ENCODE results near the gene IFNAR1. TPM values are rescaled to one million over a fixed set of nuclear protein-coding genes. Genes with fewer than 3 reads are reported as not detected.

Gene IFNAR1
- total and polyA plus RNA-seq, 2 donors (not counting 3 experiments of a cell fraction or from before 2014, with no cell fraction given): 16.2 to 47.8 TPM

- no peak overlapping the region for H2AFZ ChIP-seq (ENCODE audit: low read depth, low read length)
- no peak for FAIRE-seq
- CTCF ChIA-PET: interaction anchor here (1.5 to 1.9 kb wide), 3 partner anchors 11 to 47 kb away, joined by 4 to 6 read pairs (median 4); partner anchors contain the start of gene IFNAR1
- TF ChIP-seq GATA2 (IDR thresholded peaks at IDR 0.05; ENCODE audit: insufficient read depth, insufficient read length, low read depth, low read length) (no peak), POLR2A (IDR thresholded peaks at IDR 0.05; ENCODE audit: low read depth, low read length) (no peak), MAX (IDR thresholded peaks at IDR 0.05; ENCODE audit: insufficient read depth, insufficient read length) (no peak), CTCF (IDR thresholded peaks at IDR 0.05; ENCODE audit: extremely low read depth in 1 of 2, insufficient read depth in 1 of 2, low read depth in 1 of 2, low read length in 2 of 2) (no peak), POLR2AphosphoS5 (IDR thresholded peaks at IDR 0.05; ENCODE audit: insufficient read depth, low read depth, low read length) (no peak), FOS (IDR thresholded peaks at IDR 0.05; ENCODE audit: borderline replicate concordance, insufficient read depth, low read length) (no peak), EZH2 (IDR thresholded peaks at IDR 0.05; ENCODE audit: borderline replicate concordance, low read depth, low read length, severe bottlenecking) (no peak), MYC (IDR thresholded peaks at IDR 0.05; ENCODE audit: low read depth, low read length) (no peak), JUN (IDR thresholded peaks at IDR 0.05; ENCODE audit: borderline replicate concordance, insufficient read depth, insufficient read length, low read depth) (no peak)
- H3K27ac ChIP-seq (ENCODE audit: insufficient read depth, low read depth, low read length): no peak overlapping the region
- H3K9ac ChIP-seq (replicated peaks; ENCODE audit: extremely low read depth, insufficient read depth, low read length): no peak overlapping the region
- H3K79me2 ChIP-seq (ENCODE audit: control insufficient read depth, insufficient read depth, low read length): no peaks in the 10 kb centered on the region
- intact Hi-C loops (cut with micrococcal nuclease) (no loop called here), dilution Hi-C loops (cut with MboI; ENCODE audit: extremely low pct_ligation_motif_present, low sequenced_read_pairs) (no loop called here)
- no peaks in the 10 kb centered on the region for H3K4me1 ChIP-seq (ENCODE audit: control insufficient read depth, extremely low read depth, insufficient read depth, low read length)
- H3K9me1 ChIP-seq (replicated peaks; ENCODE audit: control insufficient read depth, extremely low read depth, insufficient read depth, low read length): no peaks in the 10 kb centered on the region
- no peaks in the 10 kb centered on the region for H3K9me3 ChIP-seq (replicated peaks; ENCODE audit: control insufficient read depth, insufficient read depth, low read length)
- BruUV-seq (replicated peaks): no TSS peak
- no peaks in the 10 kb centered on the region for H3K36me3 ChIP-seq (ENCODE audit: control insufficient read depth in 2 of 2, extremely low read depth in 1 of 2, insufficient read depth in 2 of 2, low read length in 2 of 2)
- no peak for DNase-seq (ENCODE audit: low read depth, low spot score)
- no peak overlapping the region for H3K4me2 ChIP-seq (ENCODE audit: insufficient read depth, low read length)
- peaks cover 30 to 32% of the 10 kb centered on the region in 2 experiments for H3K27me3 ChIP-seq (ENCODE audit: control insufficient read depth in 2 of 2, insufficient read depth in 2 of 2, low read length in 2 of 2)
- POLR2A ChIA-PET: no interaction called here
- no peak overlapping the region for H3K4me3 ChIP-seq (replicated peaks in 1 of 3; ENCODE audit: insufficient read depth in 1 of 3, low read depth in 1 of 3, low read length in 3 of 3)
- H4K20me1 ChIP-seq (replicated peaks; ENCODE audit: control insufficient read depth, extremely low read depth, insufficient read depth, low read length): no peaks in the 10 kb centered on the region
Observed at GRCh38 chr21:33314111-33314510, 10.7 kb upstream of the IFNAR1 start.
